HFFc6 (cell line): ENCODE data around the gene DDR2. TPM values are rescaled to one million over a fixed set of nuclear protein-coding genes. Genes with fewer than 3 reads are reported as not detected.
"Not testable (repeated sequence)": the region's sequence is repeated elsewhere in the genome, so short reads cannot be mapped to it uniquely, and the experiment has no call there.

ENCODE experiments used
- DNase-seq: peaks from one replicate; pipeline ENCODE4 v3.0.0-alpha.2; 2018
- H3K27ac Mint-ChIP-seq: 2 replicates; pipeline ENCODE4 v1.8.0; 2020; ENCODE audit warnings: mild to moderate bottlenecking, mixed read lengths
- H3K27me3 Mint-ChIP-seq: 2 replicates; pipeline ENCODE4 v1.8.0; 2021; ENCODE audit warnings: mild to moderate bottlenecking, moderate library complexity, mixed read lengths; ENCODE audit not compliant: insufficient read depth
- H3K36me3 Mint-ChIP-seq: 2 replicates; pipeline ENCODE4 v1.8.0; 2021; ENCODE audit warnings: low read depth, mixed read lengths
- H3K4me1 Mint-ChIP-seq: 2 replicates; pipeline ENCODE4 v1.8.0; 2020; ENCODE audit warnings: low read depth, mixed read lengths
- H3K4me3 Mint-ChIP-seq: 2 replicates; pipeline ENCODE4 v1.8.0; 2020; ENCODE audit warnings: mild to moderate bottlenecking, moderate library complexity, mixed read lengths
- H3K9me3 Mint-ChIP-seq: 2 replicates; pipeline ENCODE4 v1.8.0; 2020; ENCODE audit warnings: mild to moderate bottlenecking, mixed read lengths
- CTCF ChIP-seq: fragments of 200-600 bp; sonication (generic); IDR thresholded peaks from 2 replicates; pipeline ENCODE4 v1.5.0; 2021; ENCODE audit warnings: antibody characterized with exemption, mild to moderate bottlenecking
- total RNA-seq, 6 experiments: library from RNA; stranded (reverse); fragmentation: NEBNext Ultra II Directional; extraction: Animal tissue kit (Norgen Biotek cat#: 25700); gene quantifications; 2 replicates in 1 of 6; 3 replicates in 5 of 6; pipeline ENCODE4 v1.2.3, GENCODE V29; 2021

The DDR2 gene
- total RNA-seq, 6 experiments from 2014 or later = 154 to 218 (median 187) TPM

- H3K9me3 Mint-ChIP-seq = no peaks in the 10 kb centered on the region
- no peak for TF ChIP-seq CTCF
- H3K27me3 Mint-ChIP-seq = no peaks in the 10 kb centered on the region; the same call in 1 of the 2 replicates
- no peak for DNase-seq
- peak overlapping the region; percentile 89 for H3K27ac Mint-ChIP-seq
- peaks cover 76% of the 10 kb centered on the region for H3K4me1 Mint-ChIP-seq
- H3K36me3 Mint-ChIP-seq = peaks cover 38% of the 10 kb centered on the region
- H3K4me3 Mint-ChIP-seq = no peak overlapping the region
These were observed 89.2 kb downstream of the DDR2 start for GRCh38 chr1:162721471-162721870.

DNA sequence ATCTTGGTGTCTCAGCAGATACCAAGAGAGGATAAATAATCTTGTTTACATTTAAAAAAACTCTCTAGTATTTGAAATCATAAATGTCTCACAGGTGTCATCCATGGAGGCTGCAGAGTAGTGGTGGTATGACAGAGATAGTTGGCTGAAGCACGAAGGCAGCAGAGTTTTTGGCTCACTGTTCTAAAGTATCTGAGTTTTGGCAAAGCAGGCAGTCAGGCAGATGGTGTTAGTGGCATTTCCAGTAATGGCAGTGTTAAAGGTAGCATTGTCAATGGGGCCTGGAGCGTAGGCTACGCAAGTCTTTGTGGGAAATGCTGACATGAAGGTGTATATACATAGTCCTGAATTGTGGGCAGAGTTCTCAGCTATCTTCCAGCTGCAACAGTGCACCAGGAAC lies 89.8 kb downstream of the DDR2 start:
- Mint-ChIP-seq H3K36me3 (peaks cover 42% of the 10 kb centered on the region), H3K9me3 (no peaks in the 10 kb centered on the region), H3K4me3 (no peak overlapping the region; the same call in 1 of the 2 replicates), H3K4me1 (peaks cover 71% of the 10 kb centered on the region), H3K27ac (peak overlapping the region; percentile 26; the same call in 1 of the 2 replicates), H3K27me3 (no peaks in the 10 kb centered on the region; the same call in 1 of the 2 replicates)
- no peak for DNase-seq
- TF ChIP-seq CTCF = no peak

DNA sequence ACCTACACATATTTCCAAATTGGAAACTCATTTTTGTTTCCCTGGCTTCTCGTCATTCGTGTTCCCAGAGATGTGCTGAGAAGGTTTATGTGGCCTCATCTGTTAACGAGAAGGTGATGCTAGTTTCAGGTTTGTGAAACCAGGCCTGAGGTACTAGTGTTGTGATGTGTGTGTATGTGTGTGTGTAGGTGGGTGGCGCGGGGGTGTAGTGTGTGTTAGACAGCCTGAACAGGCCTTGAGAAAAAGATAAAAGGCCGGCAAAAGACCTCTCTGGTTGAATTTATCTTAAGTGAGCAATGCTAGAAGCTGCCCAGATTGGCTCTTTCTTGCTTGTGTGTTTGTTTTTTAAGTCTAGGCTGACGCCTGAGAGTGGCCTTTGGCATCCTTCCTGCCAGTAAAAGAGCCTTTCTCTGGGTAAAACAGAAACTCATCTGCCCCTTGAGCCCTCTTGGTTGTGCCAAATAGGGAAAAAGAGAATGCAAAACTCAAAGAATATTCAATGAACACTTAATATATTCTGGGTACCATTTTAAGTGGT lies 92.4 kb downstream of the DDR2 start:
- DNase-seq = no peak
- H3K27ac Mint-ChIP-seq = peak overlapping the region; percentile 72; the same call in 1 of the 2 replicates
- no peaks in the 10 kb centered on the region; the same call in 1 of the 2 replicates for H3K27me3 Mint-ChIP-seq
- H3K4me1 Mint-ChIP-seq = peaks cover 69% of the 10 kb centered on the region
- H3K4me3 Mint-ChIP-seq = no peak overlapping the region
- no peaks in the 10 kb centered on the region for H3K9me3 Mint-ChIP-seq
- H3K36me3 Mint-ChIP-seq = peaks cover 42% of the 10 kb centered on the region
- no peak for TF ChIP-seq CTCF

DNA sequence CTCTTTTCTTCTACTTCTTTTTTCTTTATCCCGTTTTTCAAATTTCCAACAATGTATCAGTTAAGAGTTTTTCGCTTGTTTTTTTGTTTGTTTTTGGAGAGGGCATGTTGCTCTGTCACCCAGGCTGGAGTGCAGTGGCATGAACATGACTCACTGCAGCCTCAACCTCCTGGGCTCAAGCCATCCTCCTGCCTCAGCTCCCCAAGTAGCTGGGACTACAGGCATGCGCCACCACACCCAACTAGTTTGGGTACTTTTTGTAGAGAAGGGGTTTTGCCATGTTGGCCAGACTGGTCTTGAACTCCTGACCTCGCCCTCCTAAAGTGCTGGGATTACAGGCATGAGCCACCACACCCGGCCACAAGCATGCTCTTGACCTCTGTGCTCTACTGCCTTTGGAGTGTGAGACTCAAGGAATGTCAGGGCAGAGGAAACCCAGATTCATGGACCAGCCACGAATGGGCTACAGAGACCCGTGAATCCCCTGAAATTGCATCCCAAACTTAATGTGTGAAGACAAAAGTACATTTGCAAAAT lies 93.1 kb downstream of the DDR2 start:
- peaks cover 36% of the 10 kb centered on the region for H3K36me3 Mint-ChIP-seq
- peak; percentile 36 for DNase-seq
- H3K4me1 Mint-ChIP-seq = peaks cover 62% of the 10 kb centered on the region
- H3K27ac Mint-ChIP-seq = peak overlapping the region; percentile 72; the same call in 1 of the 2 replicates
- no peaks in the 10 kb centered on the region for H3K9me3 Mint-ChIP-seq
- peak overlapping the region; percentile 31; the same call in 1 of the 2 replicates for H3K4me3 Mint-ChIP-seq
- no peaks in the 10 kb centered on the region; the same call in 1 of the 2 replicates for H3K27me3 Mint-ChIP-seq
- TF ChIP-seq CTCF = no peak

DNA sequence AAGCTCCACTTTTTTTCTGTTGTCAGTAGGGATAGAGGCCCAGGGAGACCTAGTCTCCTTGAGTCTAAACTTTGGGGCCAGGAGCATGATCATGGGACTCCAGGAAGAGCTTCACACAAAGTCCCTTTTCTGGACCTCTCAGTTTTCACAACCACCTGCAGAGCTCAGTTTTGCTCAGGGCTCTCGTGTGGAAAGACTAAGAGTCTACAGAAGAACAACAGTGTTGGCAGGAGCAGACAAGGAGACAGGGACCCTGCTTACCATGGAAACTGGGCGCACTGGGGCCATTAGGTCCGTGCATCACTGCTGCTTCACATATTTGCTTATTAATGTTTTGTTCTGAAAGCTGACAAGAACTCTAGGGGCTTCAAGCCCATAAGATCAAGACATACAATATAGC lies 94.3 kb downstream of the DDR2 start:
- H3K27me3 Mint-ChIP-seq = no peaks in the 10 kb centered on the region; the same call in 1 of the 2 replicates
- 0 out of 2 replicates have a peak overlapping the region, but pooled peaks have one; percentile 33 for H3K27ac Mint-ChIP-seq

DNA sequence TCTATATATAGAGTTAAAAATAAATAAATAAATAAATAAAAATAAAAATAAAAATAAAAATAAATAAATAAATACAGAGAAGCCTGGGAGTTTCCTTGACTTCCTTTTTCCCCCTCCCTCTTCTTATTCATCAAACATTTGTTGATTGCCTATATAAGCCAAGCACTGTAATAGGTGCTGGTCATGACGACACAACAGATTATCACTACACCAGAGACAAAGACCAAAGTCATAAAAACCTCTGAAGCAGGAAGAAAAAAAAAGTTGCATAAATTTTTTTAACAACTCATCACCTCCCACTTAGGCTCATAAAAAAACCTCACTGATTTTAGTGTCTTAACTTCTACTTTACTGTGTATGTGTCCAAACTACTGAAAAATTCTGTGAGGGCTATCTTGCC lies 95.2 kb downstream of the DDR2 start:
- DNase-seq, H3K4me3 Mint-ChIP-seq: not testable (repeated sequence)
- peaks cover 47% of the 10 kb centered on the region for H3K4me1 Mint-ChIP-seq

More for the DNA sequence above, 94.3 kb downstream of the DDR2 start:
- Mint-ChIP-seq H3K9me3 (no peaks in the 10 kb centered on the region), H3K36me3 (peaks cover 31% of the 10 kb centered on the region), H3K4me3 (no peak overlapping the region), H3K4me1 (peaks cover 56% of the 10 kb centered on the region)
- TF ChIP-seq CTCF = no peak
- no peak for DNase-seq

More for the DNA sequence above, 95.2 kb downstream of the DDR2 start:
- H3K27me3 Mint-ChIP-seq, H3K9me3 Mint-ChIP-seq, H3K27ac Mint-ChIP-seq: not testable (repeated sequence)
- H3K36me3 Mint-ChIP-seq = peaks cover 32% of the 10 kb centered on the region
